MCF 10A (cell line): Measurements from ENCODE around the gene NME2. TPM values are rescaled to one million over a fixed set of nuclear protein-coding genes. Genes with fewer than 3 reads are reported as not detected.
A peak's percentile ranks its signal among the peaks of the same experiment; 100 is the strongest.
"Not testable (repeated sequence)": the region's sequence is repeated elsewhere in the genome, so short reads cannot be mapped to it uniquely, and the experiment has no call there.

Experiments
- BruUV-seq: library from RNA; stranded (reverse); fragments of 400-500 nt; replicated peaks from 2 replicates; lab custom pipeline; 2021; lab: Mats Ljungman, UMichigan
- CTCF ChIA-PET: fragments of 300-600 bp; sonication (Branson Sonifier 250); formaldehyde crosslinking; extraction: SDS; loops from one replicate; lab custom pipeline; 2021; ENCODE audit warnings: antibody characterized with exemption, inconsistent platforms; lab: Yijun Ruan, JAX
- POLR2A ChIA-PET: fragments of 300-600, 350-650 bp; sonication (Branson Sonifier 250); formaldehyde crosslinking; extraction: SDS; loops from one replicate; lab custom pipeline; 2020; ENCODE audit warnings: antibody characterized with exemption, inconsistent platforms; lab: Yijun Ruan, JAX
- DNase-seq: peaks from one replicate; pipeline ENCODE4 v3.0.0-alpha.2; 2018; ENCODE audit not compliant: unreplicated experiment
- H3K27ac Mint-ChIP-seq: one replicate; pipeline ENCODE4 v1.8.0; 2022; ENCODE audit warnings: mild to moderate bottlenecking, low read depth, mixed read lengths; ENCODE audit not compliant: unreplicated experiment
- H3K27me3 Mint-ChIP-seq: one replicate; pipeline ENCODE4 v1.8.0; 2022; ENCODE audit warnings: mixed read lengths; ENCODE audit not compliant: insufficient read depth, unreplicated experiment
- H3K36me3 Mint-ChIP-seq: one replicate; pipeline ENCODE4 v1.8.0; 2022; ENCODE audit warnings: mild to moderate bottlenecking, moderate library complexity, mixed read lengths; ENCODE audit not compliant: insufficient read depth, unreplicated experiment
- H3K4me1 Mint-ChIP-seq: one replicate; pipeline ENCODE4 v1.8.0; 2022; ENCODE audit warnings: mixed read lengths; ENCODE audit not compliant: insufficient read depth, unreplicated experiment
- H3K4me3 Mint-ChIP-seq: one replicate; pipeline ENCODE4 v1.8.0; 2022; ENCODE audit warnings: mild to moderate bottlenecking, moderate library complexity, mixed read lengths; ENCODE audit not compliant: unreplicated experiment
- H3K9me3 Mint-ChIP-seq: one replicate; pipeline ENCODE4 v1.8.0; 2022; ENCODE audit warnings: mixed read lengths; ENCODE audit not compliant: unreplicated experiment
- intact Hi-C: fragments of 100-400 bp; cut with micrococcal nuclease; formaldehyde crosslinking; loops from 2 replicates; pipeline ENCODE4 v1.14.1; 2022
- total RNA-seq: library from RNA; stranded (reverse); gene quantifications from 2 replicates; pipeline ENCODE4 v1.2.3, GENCODE V29; 2022
- TF ChIP-seq, protein P1 (sequence below): fragments of 200-600 bp; IDR thresholded peaks from one replicate; pipeline ENCODE4 v1.8.0; 2022; ENCODE audit warnings: antibody characterized with exemption, mild to moderate bottlenecking; ENCODE audit not compliant: unreplicated experiment

Gene NME2
- total RNA-seq, 1 experiment from 2014 or later: 1,033 TPM

DNA sequence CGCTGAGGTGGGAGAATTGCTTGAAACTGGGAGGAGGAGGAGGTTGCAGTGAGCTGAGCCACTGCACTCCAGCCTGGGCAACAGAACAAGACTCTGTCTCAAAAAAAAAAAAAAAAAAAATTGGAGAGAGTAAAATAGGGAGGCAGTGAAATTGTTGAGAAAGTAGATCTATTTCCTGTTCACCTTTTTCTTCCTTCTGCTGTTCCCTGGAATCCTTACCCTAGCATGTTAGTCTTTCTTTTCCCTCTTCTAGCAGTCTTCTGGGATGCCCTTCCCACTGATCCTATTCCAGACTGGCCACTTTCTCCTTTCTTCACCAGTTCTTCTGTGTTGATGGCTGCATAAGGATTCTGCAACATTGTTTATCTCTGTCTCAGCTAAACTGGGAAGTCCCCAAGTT is 3.1 kb downstream of the NME2 start:
- ChIA-PET POLR2A (no interaction called here), CTCF (interaction anchor here (0.7 to 1.5 kb wide), 3 partner anchors 9 to 169 kb away, joined by 3 to 4 read pairs (median 3); no protein-coding TSS in a partner anchor)
- H3K36me3 Mint-ChIP-seq: peaks cover 78% of the 10 kb centered on the region
- intact Hi-C loops: no loop called here
- BruUV-seq: no TSS peak
- no peak overlapping the region for H3K27ac Mint-ChIP-seq
- H3K4me1 Mint-ChIP-seq: peaks cover 30% of the 10 kb centered on the region
- peak overlapping the region; percentile 39 for H3K4me3 Mint-ChIP-seq
- TF ChIP-seq, protein P1, sequence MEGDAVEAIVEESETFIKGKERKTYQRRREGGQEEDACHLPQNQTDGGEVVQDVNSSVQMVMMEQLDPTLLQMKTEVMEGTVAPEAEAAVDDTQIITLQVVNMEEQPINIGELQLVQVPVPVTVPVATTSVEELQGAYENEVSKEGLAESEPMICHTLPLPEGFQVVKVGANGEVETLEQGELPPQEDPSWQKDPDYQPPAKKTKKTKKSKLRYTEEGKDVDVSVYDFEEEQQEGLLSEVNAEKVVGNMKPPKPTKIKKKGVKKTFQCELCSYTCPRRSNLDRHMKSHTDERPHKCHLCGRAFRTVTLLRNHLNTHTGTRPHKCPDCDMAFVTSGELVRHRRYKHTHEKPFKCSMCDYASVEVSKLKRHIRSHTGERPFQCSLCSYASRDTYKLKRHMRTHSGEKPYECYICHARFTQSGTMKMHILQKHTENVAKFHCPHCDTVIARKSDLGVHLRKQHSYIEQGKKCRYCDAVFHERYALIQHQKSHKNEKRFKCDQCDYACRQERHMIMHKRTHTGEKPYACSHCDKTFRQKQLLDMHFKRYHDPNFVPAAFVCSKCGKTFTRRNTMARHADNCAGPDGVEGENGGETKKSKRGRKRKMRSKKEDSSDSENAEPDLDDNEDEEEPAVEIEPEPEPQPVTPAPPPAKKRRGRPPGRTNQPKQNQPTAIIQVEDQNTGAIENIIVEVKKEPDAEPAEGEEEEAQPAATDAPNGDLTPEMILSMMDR: no peak
- no peaks in the 10 kb centered on the region for H3K27me3 Mint-ChIP-seq
- DNase-seq: no peak
- H3K9me3 Mint-ChIP-seq: no peaks in the 10 kb centered on the region

DNA sequence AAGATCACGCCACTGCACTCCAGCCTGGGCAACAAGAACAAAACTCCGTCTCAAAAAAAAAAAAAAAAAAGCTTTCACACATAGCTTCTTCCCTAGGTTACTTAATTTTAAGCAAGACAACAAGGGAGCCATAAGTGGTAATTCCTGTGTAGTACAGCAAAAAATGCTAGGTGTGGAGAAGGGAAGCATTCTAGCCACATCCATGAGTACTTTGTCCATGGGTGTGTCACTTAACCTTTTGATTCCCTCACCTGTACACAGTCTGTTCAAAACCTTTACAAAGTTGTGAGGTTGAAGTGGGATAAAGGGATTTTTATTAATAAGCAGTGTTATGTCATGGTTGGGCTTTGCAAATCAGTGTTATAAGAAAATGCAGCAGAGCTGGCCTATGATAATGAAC is 4.5 kb downstream of the NME2 start:
- H3K36me3 Mint-ChIP-seq: peaks cover 86% of the 10 kb centered on the region
- no peak for DNase-seq
- no peak overlapping the region for H3K4me3 Mint-ChIP-seq
- H3K27ac Mint-ChIP-seq: no peak overlapping the region
- intact Hi-C loops: no loop called here
- ChIA-PET CTCF (interaction anchor here (1.0 to 1.3 kb wide), 2 partner anchors 18 to 19 kb away, joined by 3 to 4 read pairs; no protein-coding TSS in a partner anchor), POLR2A (interaction anchor here (0.6 to 0.7 kb wide), 2 partner anchors 28 to 298 kb away, joined by 3 read pairs; no protein-coding TSS in a partner anchor)
- H3K27me3 Mint-ChIP-seq: no peaks in the 10 kb centered on the region
- TF ChIP-seq, protein P1: no peak
- no peaks in the 10 kb centered on the region for H3K9me3 Mint-ChIP-seq
- peaks cover 25% of the 10 kb centered on the region for H3K4me1 Mint-ChIP-seq
- BruUV-seq: no TSS peak

DNA sequence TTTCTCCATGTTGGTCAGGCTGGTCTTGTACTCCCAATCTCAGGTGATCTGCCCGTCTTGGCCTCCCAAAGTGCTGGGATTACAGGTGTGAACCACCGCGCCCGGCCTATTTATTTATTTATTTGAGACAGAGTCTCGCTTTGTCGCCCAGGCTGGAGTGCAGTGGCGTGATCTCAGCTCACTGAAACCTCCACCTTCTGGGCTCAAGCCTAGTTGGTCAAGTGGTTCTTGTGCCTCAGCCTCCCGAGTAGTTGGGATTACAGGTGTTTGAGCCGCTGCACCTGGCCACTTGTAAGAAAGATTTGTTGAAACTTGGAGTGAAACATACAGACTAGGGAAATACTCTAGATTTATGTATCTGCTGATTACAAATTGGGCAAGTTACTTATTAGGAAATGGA is 5.8 kb downstream of the NME2 start:
- ChIA-PET POLR2A (interaction anchor here (0.6 to 0.7 kb wide), 2 partner anchors 9 to 558 kb away, joined by 3 read pairs; no protein-coding TSS in a partner anchor), CTCF (interaction anchor here (0.5 kb wide), 1 partner anchor 324 kb away, joined by 3 read pairs; no protein-coding TSS in a partner anchor)
- DNase-seq, H3K4me3 Mint-ChIP-seq, H3K27ac Mint-ChIP-seq, H3K27me3 Mint-ChIP-seq, intact Hi-C loops, BruUV-seq, H3K9me3 Mint-ChIP-seq: not testable (repeated sequence)
- Mint-ChIP-seq H3K4me1 (peaks cover 21% of the 10 kb centered on the region), H3K36me3 (peaks cover 94% of the 10 kb centered on the region)

DNA sequence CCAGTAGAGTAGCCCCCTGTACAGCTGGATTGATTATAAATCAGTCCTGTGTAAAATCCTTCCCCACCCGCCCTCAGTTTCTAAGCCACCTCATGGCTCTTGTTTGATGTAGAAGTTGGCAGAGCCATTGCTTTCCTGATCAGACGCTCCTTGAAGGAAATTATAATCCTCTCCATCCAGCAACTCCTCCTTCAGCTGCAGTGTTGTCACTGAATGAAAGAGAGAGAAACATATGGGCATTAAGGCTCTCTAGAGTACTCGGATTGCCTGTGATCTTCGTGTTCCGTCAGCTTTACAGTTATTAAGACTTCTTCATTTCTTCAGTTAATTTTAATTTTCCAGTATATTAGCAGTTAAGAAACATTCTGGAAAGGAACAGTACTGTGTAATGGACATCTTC is 14.3 kb downstream of the NME2 start:
- Mint-ChIP-seq H3K9me3 (no peaks in the 10 kb centered on the region), H3K36me3 (peaks cover 74% of the 10 kb centered on the region), H3K27ac (no peak overlapping the region), H3K27me3 (no peaks in the 10 kb centered on the region), H3K4me3 (no peak overlapping the region), H3K4me1 (no peaks in the 10 kb centered on the region)
- no peak for DNase-seq
- intact Hi-C loops: no loop called here
- POLR2A ChIA-PET: interaction anchor here (1.3 kb wide), 1 partner anchor 13 kb away, joined by 4 read pairs; no protein-coding TSS in a partner anchor
- no TSS peak for BruUV-seq
- TF ChIP-seq, protein P1: no peak
- CTCF ChIA-PET: no interaction called here
